Measurements from ENCODE around the gene ARHGEF19.
"Not testable (repeated sequence)": the region's sequence is repeated elsewhere in the genome, so short reads cannot be mapped to it uniquely, and the experiment has no call there.

Gene ARHGEF19

GRCh38 chr1:16163608-16164212, 48.7 kb downstream of the ARHGEF19 start:
- not testable (repeated sequence) for DNase-seq

- DNase-seq, result no peak
These were observed 50.2 kb downstream of the ARHGEF19 start for GRCh38 chr1:16162163-16162822.

GRCh38 chr1:16161717-16162116, 50.7 kb downstream of the ARHGEF19 start:
- no peak for DNase-seq

GRCh38 chr1:16158993-16159831, 53.2 kb downstream of the ARHGEF19 start:
- DNase-seq, result no peak

- DNase-seq, result no peak
These were observed 54.4 kb downstream of the ARHGEF19 start for GRCh38 chr1:16158025-16158424.

GRCh38 chr1:16156848-16157495, 55.5 kb downstream of the ARHGEF19 start:
- no peak for DNase-seq

- no peak for DNase-seq
These were observed 56.7 kb downstream of the ARHGEF19 start, which contains the start of gene EPHA2 for GRCh38 chr1:16155537-16156410. Gene EPHA2, minus strand, starts transcription at chr1:16156069. Its CDS starts 137 bp downstream, at chr1:16155932.

- DNase-seq, result no peak
These were observed 58.3 kb downstream of the ARHGEF19 start for GRCh38 chr1:16153999-16154673.

GRCh38 chr1:16153096-16153998, 59.1 kb downstream of the ARHGEF19 start:
- no peak for DNase-seq

GRCh38 chr1:16152481-16153087, 59.9 kb downstream of the ARHGEF19 start:
- DNase-seq, result no peak

- DNase-seq, result no peak
These were observed 60.5 kb downstream of the ARHGEF19 start for GRCh38 chr1:16151995-16152384.

- no peak for DNase-seq
These were observed 61.1 kb downstream of the ARHGEF19 start for GRCh38 chr1:16151196-16151994.

- DNase-seq, result no peak
These were observed 61.9 kb downstream of the ARHGEF19 start for GRCh38 chr1:16150508-16150907.

GRCh38 chr1:16149702-16150488, 62.6 kb downstream of the ARHGEF19 start:
- no peak for DNase-seq

GRCh38 chr1:16149146-16149545, 63.3 kb downstream of the ARHGEF19 start:
- DNase-seq, result no peak

GRCh38 chr1:16148329-16149092, 63.9 kb downstream of the ARHGEF19 start:
- no peak for DNase-seq
